Measurements from ENCODE around the gene C8A. TPM values are rescaled to one million over a fixed set of nuclear protein-coding genes. Genes with fewer than 3 reads are reported as not detected.

The C8A gene
- total RNA-seq, 1 experiment from 2014 or later = not detected

DNA sequence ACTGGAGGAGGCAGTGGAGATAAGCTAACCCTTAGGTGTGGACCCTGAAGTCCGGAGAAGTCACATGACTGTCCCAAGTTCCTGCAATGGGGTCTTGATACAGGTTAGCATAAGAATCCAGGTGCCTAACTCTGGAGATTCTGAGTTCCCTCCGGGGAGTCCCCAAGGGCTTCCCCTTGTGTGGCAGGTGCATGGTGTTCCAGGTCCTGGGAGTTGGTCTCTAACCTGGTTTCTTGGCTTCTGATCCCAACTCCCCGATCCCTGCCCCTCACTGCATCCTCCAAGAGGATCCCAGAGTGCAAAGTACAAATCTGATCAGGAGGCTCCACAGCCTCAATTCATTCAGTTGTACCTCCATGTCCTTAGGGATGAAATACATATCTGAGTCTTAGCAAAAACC is 9.3 kb upstream of the C8A start:
- H3K27ac ChIP-seq (ENCODE audit: insufficient read length, low read depth, low read length) = no peak overlapping the region
- no peak overlapping the region for H3K4me2 ChIP-seq (ENCODE audit: insufficient read depth, insufficient read length, low read length)
- no peaks in the 10 kb centered on the region for H3K79me1 ChIP-seq (ENCODE audit: insufficient read depth, low read depth, low read length, poor library complexity, severe bottlenecking)
- H3K18ac ChIP-seq (ENCODE audit: insufficient read length, low read depth, low read length) = no peak overlapping the region
- no peak overlapping the region for H4K5ac ChIP-seq (ENCODE audit: insufficient read length, low read depth, low read length)
- Mint-ChIP-seq H3K27ac (no peak overlapping the region), H3K4me1 (peaks cover 15 to 32% of the 10 kb centered on the region in 2 experiments), H3K9me3 (peaks cover 0 to 5% of the 10 kb centered on the region in 2 experiments; a peak in 1 of 5 replicates), H3K27me3 (ENCODE audit: low read depth) (peaks cover 23% of the 10 kb centered on the region), H3K4me3 (no peak overlapping the region), H3K36me3 (ENCODE audit: insufficient read depth in 1 of 3, low read depth in 3 of 3) (peaks cover 0 to 5% (median 0%) of the 10 kb centered on the region in 3 experiments; a peak in 1 of 7 replicates)
- no peaks in the 10 kb centered on the region for H3K79me2 ChIP-seq (ENCODE audit: insufficient read depth, low read length)
- no peak overlapping the region for H3K4ac ChIP-seq (ENCODE audit: low read depth, low read length)
- no peaks in the 10 kb centered on the region for H3K27me3 ChIP-seq (ENCODE audit: insufficient read depth, low read length)
- H2BK15ac ChIP-seq (ENCODE audit: low read depth, low read length) = no peak overlapping the region
- no peaks in the 10 kb centered on the region for H3K23me2 ChIP-seq (ENCODE audit: insufficient read length, low read depth, low read length, poor library complexity, severe bottlenecking)
- no peak overlapping the region for H3K23ac ChIP-seq (ENCODE audit: insufficient read length, low read depth, low read length)
- no peak overlapping the region for H2BK120ac ChIP-seq (ENCODE audit: low read depth, low read length, poor library complexity, severe bottlenecking)
- no peaks in the 10 kb centered on the region for H4K20me1 ChIP-seq (ENCODE audit: control insufficient read depth, insufficient read depth, insufficient read length)
- no peak overlapping the region for H2BK20ac ChIP-seq (ENCODE audit: low read depth, low read length, poor library complexity, severe bottlenecking)
- no peak overlapping the region for H2AFZ ChIP-seq (ENCODE audit: low read length)
- no CpG with 5 or more reads among the region's 3 CpGs for WGBS (ENCODE audit: extremely low coverage, insufficient read length, low lambda C conversion rate)
- no peak overlapping the region for H2BK12ac ChIP-seq (ENCODE audit: insufficient read length, low read depth, low read length)
- H2BK5ac ChIP-seq (ENCODE audit: insufficient read length, low read length) = no peak overlapping the region
- H2AK5ac ChIP-seq (ENCODE audit: insufficient read length, low read length) = no peak overlapping the region
- no peaks in the 10 kb centered on the region for H3K4me1 ChIP-seq (ENCODE audit: insufficient read depth, low read length)
- no peak overlapping the region for H3K14ac ChIP-seq (ENCODE audit: insufficient read depth, low read length)
- DNase-seq = no peak
- no peak overlapping the region for H3K56ac ChIP-seq (ENCODE audit: insufficient read length, low read depth, low read length)
- H3K9ac ChIP-seq (ENCODE audit: extremely low read depth, insufficient read length, low read length) = no peak overlapping the region
- no peaks in the 10 kb centered on the region for H3K9me3 ChIP-seq (ENCODE audit: control insufficient read depth, low read depth, low read length)
- H4K8ac ChIP-seq (replicated peaks; ENCODE audit: insufficient read length, low read depth, low read length) = no peak overlapping the region
- H4K91ac ChIP-seq (ENCODE audit: insufficient read length, low read depth, low read length) = no peak overlapping the region
- no peak overlapping the region for H3T11ph ChIP-seq (ENCODE audit: low read length)
- TF ChIP-seq, protein P1, sequence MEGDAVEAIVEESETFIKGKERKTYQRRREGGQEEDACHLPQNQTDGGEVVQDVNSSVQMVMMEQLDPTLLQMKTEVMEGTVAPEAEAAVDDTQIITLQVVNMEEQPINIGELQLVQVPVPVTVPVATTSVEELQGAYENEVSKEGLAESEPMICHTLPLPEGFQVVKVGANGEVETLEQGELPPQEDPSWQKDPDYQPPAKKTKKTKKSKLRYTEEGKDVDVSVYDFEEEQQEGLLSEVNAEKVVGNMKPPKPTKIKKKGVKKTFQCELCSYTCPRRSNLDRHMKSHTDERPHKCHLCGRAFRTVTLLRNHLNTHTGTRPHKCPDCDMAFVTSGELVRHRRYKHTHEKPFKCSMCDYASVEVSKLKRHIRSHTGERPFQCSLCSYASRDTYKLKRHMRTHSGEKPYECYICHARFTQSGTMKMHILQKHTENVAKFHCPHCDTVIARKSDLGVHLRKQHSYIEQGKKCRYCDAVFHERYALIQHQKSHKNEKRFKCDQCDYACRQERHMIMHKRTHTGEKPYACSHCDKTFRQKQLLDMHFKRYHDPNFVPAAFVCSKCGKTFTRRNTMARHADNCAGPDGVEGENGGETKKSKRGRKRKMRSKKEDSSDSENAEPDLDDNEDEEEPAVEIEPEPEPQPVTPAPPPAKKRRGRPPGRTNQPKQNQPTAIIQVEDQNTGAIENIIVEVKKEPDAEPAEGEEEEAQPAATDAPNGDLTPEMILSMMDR (conservative IDR thresholded peaks at IDR 0.05) = no peak

All from H9 (cell line).